Measurements from ENCODE around the gene PRUNE2. TPM values are rescaled to one million over a fixed set of nuclear protein-coding genes. Genes with fewer than 3 reads are reported as not detected.

PRUNE2 gene
- total RNA-seq, 1 donor from 2014 or later: 4.3 TPM

DNA sequence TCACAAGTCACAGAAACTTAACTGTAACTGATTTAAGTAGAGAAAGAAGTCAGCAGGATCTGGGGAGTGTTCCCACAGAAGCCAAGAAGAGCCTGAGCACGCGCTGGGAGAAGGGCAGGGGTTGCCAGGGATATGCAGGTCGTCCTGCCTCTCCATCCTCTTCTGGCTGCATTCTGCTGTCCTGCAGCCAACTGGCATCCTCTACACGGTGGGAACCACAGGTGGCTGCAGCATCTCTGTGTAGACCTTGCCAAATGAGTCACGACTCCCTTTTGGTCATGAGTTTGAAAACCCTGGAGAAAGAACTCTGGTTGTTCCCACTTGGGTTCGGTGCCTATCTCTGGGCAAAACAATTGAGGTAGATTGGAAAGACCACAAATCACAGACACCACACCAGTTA, 180.0 kb downstream of the PRUNE2 start:
- H3K4me3 Mint-ChIP-seq: no peak overlapping the region
- TF ChIP-seq, protein P1, sequence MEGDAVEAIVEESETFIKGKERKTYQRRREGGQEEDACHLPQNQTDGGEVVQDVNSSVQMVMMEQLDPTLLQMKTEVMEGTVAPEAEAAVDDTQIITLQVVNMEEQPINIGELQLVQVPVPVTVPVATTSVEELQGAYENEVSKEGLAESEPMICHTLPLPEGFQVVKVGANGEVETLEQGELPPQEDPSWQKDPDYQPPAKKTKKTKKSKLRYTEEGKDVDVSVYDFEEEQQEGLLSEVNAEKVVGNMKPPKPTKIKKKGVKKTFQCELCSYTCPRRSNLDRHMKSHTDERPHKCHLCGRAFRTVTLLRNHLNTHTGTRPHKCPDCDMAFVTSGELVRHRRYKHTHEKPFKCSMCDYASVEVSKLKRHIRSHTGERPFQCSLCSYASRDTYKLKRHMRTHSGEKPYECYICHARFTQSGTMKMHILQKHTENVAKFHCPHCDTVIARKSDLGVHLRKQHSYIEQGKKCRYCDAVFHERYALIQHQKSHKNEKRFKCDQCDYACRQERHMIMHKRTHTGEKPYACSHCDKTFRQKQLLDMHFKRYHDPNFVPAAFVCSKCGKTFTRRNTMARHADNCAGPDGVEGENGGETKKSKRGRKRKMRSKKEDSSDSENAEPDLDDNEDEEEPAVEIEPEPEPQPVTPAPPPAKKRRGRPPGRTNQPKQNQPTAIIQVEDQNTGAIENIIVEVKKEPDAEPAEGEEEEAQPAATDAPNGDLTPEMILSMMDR (conservative IDR thresholded peaks at IDR 0.05): no peak
- H3K4me1 Mint-ChIP-seq: no peaks in the 10 kb centered on the region
- no peaks in the 10 kb centered on the region for H3K9me3 Mint-ChIP-seq
- peaks cover 3% of the 10 kb centered on the region for H3K27me3 Mint-ChIP-seq (ENCODE audit: low read depth)
- no peaks in the 10 kb centered on the region for H3K36me3 Mint-ChIP-seq (ENCODE audit: low read depth)
- DNase-seq (ENCODE audit: low read depth, low spot score): no peak
- no peak overlapping the region for H3K27ac Mint-ChIP-seq (ENCODE audit: unreplicated experiment)

DNA sequence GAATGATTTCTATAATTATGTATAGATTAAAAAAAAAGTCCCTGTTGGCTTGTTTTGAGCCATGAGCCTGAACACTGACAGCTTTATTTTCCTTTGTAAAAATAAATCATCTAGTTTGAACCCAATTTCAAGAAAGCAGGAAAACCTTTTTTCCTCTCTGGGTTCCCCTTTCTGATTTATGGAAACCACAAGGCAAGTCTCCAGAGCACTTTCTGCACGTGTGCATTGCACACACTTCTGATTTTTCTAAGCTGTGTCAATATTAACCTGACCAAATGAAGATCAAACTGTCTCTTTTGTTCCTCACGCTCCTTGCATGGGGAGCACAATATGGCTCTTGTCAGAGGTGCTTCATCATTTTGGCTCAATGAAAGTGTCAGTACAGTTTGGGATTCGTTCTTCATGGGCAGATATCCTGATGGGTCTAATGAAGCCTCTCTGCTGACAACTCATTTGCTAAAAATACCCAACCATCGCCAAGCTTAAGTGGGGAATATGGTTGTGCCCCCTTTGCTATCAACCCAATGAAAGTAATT, 180.8 kb downstream of the PRUNE2 start:
- Mint-ChIP-seq H3K9me3 (no peaks in the 10 kb centered on the region), H3K4me1 (no peaks in the 10 kb centered on the region), H3K4me3 (no peak overlapping the region), H3K36me3 (ENCODE audit: low read depth) (no peaks in the 10 kb centered on the region), H3K27me3 (ENCODE audit: low read depth) (peaks cover 3% of the 10 kb centered on the region), H3K27ac (ENCODE audit: unreplicated experiment) (no peak overlapping the region)
- TF ChIP-seq, protein P1 (conservative IDR thresholded peaks at IDR 0.05): no peak
- DNase-seq (ENCODE audit: low read depth, low spot score): no peak

DNA sequence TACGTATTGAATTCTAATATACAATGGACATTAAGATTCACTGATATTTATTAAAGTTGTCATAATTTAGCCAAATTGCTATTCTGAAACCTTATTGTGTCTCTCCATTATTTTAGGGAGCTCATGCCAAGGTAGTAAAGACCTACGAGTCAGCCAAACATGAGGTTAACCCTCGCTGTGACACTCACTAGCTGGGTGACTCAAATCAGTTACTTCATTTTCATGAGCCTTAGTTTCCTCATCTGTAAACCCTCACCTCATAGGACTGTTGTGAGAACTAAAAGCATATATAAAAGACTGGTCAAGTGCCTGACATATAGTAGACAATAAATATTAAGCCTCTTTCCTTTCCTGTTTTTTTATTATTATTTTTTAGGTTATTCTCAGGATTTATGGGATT, 185.7 kb downstream of the PRUNE2 start:
- TF ChIP-seq, protein P1 (conservative IDR thresholded peaks at IDR 0.05): no peak
- Mint-ChIP-seq H3K9me3 (no peaks in the 10 kb centered on the region), H3K36me3 (ENCODE audit: low read depth) (no peaks in the 10 kb centered on the region), H3K4me1 (peaks cover 5% of the 10 kb centered on the region), H3K27ac (ENCODE audit: unreplicated experiment) (no peak overlapping the region), H3K27me3 (ENCODE audit: low read depth) (peaks cover 3% of the 10 kb centered on the region), H3K4me3 (no peak overlapping the region)
- no peak for DNase-seq (ENCODE audit: low read depth, low spot score)

DNA sequence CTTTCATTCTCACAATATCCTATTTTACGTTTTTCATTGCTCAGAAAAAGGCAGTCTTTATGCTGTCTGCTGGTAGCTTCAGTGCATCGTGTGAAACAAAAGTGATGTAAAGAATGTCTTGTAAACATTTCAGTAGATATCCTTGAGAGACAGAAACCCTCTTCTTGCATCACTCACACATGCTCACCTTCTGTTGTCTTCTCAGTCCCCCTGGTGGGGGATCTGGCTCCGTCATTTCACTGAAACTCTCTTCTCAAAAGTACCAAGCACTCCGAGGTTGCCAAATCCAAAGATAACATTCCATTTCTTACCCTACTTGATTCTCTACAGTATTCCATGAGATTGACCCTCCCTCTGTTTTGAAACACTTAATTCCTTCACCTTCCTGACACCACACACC, 187.7 kb downstream of the PRUNE2 start:
- TF ChIP-seq, protein P1 (conservative IDR thresholded peaks at IDR 0.05): peak; percentile 32
- Mint-ChIP-seq H3K9me3 (no peaks in the 10 kb centered on the region), H3K4me1 (peaks cover 5% of the 10 kb centered on the region), H3K4me3 (no peak overlapping the region), H3K27ac (ENCODE audit: unreplicated experiment) (no peak overlapping the region), H3K36me3 (ENCODE audit: low read depth) (no peaks in the 10 kb centered on the region), H3K27me3 (ENCODE audit: low read depth) (peaks cover 2% of the 10 kb centered on the region)
- no peak for DNase-seq (ENCODE audit: low read depth, low spot score)

DNA sequence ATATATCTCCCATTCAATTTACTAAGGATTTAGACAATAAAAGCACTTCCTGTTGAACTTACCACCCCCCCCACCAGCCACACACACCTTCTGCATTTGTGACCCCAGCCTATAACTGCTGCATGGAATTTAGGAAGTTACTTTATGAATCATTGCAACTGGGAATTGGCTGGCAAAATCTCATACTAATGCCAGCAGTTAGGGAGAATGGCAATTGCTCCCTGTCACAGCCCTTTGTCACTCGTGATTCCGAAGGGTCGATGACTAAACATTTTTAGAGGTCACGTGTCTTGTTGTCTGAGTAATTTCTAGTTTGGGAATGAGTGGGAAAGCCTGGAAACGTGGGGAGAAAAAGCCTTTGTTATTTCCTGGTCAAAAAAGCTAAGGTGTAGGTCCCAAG, 188.3 kb downstream of the PRUNE2 start:
- Mint-ChIP-seq H3K9me3 (no peaks in the 10 kb centered on the region), H3K4me1 (peaks cover 5% of the 10 kb centered on the region), H3K27ac (ENCODE audit: unreplicated experiment) (no peak overlapping the region), H3K4me3 (no peak overlapping the region), H3K27me3 (ENCODE audit: low read depth) (no peaks in the 10 kb centered on the region), H3K36me3 (ENCODE audit: low read depth) (no peaks in the 10 kb centered on the region)
- DNase-seq (ENCODE audit: low read depth, low spot score): no peak
- TF ChIP-seq, protein P1 (conservative IDR thresholded peaks at IDR 0.05): no peak

All from neural crest cell (in vitro differentiated cells).